ENCODE results near the gene CGAS.

Gene CGAS

DNA sequence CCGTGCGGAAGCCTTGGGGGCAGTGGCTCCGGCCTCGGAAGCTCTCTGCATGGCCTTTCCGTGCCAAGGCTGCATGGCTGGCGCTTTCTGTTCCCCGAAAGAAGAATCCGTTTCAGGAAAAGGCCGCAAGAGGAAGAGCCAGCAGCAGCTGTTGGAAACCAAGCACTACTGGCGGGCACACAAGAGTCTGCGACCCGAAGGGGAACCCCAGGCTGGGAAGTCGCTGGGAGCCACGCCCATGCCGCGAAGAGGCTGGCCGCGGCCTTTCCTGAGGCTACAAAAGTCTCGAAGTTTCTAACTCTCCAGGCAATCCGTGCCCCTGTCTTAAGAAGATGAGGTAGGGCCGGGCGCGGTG is at the start of gene CGAS:
Gene CGAS, minus strand, starts transcription at position 191 of the 355 bp plus-strand sequence. Its CDS starts 116 bp downstream, at position 75.
- peak within 1 kb of the TSS; percentile 44 for H3K4me3 ChIP-seq (ENCODE audit: low read depth, low read length)
- no peaks in the 10 kb centered on the region for H3K4me1 ChIP-seq (ENCODE audit: control insufficient read depth, insufficient read depth, low read length)
- peak within 1 kb of the TSS; percentile 33 for H3K9ac ChIP-seq (ENCODE audit: low read length)
- H3K27ac ChIP-seq (ENCODE audit: low read depth, low read length), result no peak within 1 kb of the TSS
- H3K36me3 ChIP-seq (ENCODE audit: control insufficient read depth, insufficient read depth, low read length), result no peaks in the 10 kb centered on the region
- H3K27me3 ChIP-seq (ENCODE audit: control insufficient read depth, insufficient read depth, low read length), result peaks cover 15% of the 10 kb centered on the region; the same call in 1 of the 2 replicates
- no peaks in the 10 kb centered on the region for H3K9me3 ChIP-seq (ENCODE audit: control insufficient read depth, insufficient read depth, low read depth, low read length)

DNA sequence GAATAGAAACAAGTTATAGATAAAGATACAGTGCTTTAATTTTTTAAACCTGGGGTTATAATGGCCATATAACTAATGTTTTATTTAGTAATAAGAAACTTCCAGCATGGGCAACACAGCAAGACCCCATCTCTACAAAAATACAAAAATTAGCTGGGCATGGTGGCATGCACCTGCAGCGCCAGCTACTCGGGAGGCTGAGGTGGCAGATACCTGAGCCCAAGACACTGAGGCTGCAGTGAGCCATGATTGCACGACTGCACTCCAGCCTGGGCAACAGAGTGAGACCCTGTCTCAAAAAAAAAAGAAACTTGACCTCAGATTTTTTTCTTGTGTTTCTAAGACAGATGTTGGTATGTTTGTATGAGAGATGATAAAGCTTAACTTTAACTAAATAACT is 45.8 kb upstream of the CGAS start:
- no peak overlapping the region for H3K9ac ChIP-seq (ENCODE audit: low read length)
- H3K4me3 ChIP-seq (ENCODE audit: low read depth, low read length), result no peak overlapping the region
- H3K4me1 ChIP-seq (ENCODE audit: control insufficient read depth, insufficient read depth, low read length), result no peaks in the 10 kb centered on the region
- H3K36me3 ChIP-seq (ENCODE audit: control insufficient read depth, insufficient read depth, low read length), result peaks cover 64% of the 10 kb centered on the region
- H3K27me3 ChIP-seq (ENCODE audit: control insufficient read depth, insufficient read depth, low read length), result no peaks in the 10 kb centered on the region
- H3K9me3 ChIP-seq (ENCODE audit: control insufficient read depth, insufficient read depth, low read depth, low read length), result no peaks in the 10 kb centered on the region
- H3K27ac ChIP-seq (ENCODE audit: low read depth, low read length), result no peak overlapping the region

DNA sequence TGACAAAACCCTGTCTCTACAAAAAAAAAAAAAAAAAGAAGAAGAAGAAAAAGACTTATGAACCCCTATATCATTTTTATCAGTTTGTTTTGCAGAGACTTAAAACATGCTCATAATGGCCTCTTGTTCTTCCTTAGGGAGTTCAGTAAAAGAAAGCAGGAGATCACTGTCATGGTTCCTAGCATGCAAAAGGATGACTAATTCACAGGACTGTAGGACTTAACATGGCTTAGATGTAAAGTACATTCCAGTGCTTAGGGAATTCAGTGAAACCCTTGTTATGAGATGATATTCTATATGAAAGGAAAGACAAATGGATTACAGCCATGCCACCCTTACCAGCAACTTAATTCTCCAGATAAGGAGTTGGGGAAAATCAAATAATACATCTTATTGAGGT is 39.3 kb upstream of the CGAS start:
- no peak overlapping the region for H3K4me3 ChIP-seq (ENCODE audit: low read depth, low read length)
- no peaks in the 10 kb centered on the region for H3K27me3 ChIP-seq (ENCODE audit: control insufficient read depth, insufficient read depth, low read length)
- H3K36me3 ChIP-seq (ENCODE audit: control insufficient read depth, insufficient read depth, low read length), result peaks cover 63% of the 10 kb centered on the region
- H3K4me1 ChIP-seq (ENCODE audit: control insufficient read depth, insufficient read depth, low read length), result no peaks in the 10 kb centered on the region
- H3K27ac ChIP-seq (ENCODE audit: low read depth, low read length), result no peak overlapping the region
- H3K9me3 ChIP-seq (ENCODE audit: control insufficient read depth, insufficient read depth, low read depth, low read length), result no peaks in the 10 kb centered on the region
- H3K9ac ChIP-seq (ENCODE audit: low read length), result no peak overlapping the region

DNA sequence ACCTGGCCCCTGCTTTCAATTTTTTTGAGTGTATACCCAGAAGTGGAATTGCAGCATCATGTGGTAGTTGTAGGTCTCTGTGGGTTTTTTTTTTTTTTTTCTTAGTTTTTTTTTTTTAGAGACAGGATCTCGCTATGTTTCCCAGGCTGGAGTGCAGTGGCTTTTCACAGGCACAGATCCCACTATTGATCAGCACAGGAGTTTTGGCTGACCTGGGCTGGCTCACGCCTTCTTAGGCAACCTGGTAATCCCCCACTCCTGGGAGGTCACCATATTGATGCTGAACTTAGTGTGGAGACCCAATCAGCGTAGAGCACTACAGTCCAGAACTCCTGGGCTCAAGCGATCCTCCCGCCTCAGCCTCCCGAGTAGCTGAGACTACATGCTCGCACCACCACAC is 35.4 kb upstream of the CGAS start:
- no peak overlapping the region for H3K27ac ChIP-seq (ENCODE audit: low read depth, low read length)
- no peaks in the 10 kb centered on the region for H3K9me3 ChIP-seq (ENCODE audit: control insufficient read depth, insufficient read depth, low read depth, low read length)
- no peak overlapping the region for H3K4me3 ChIP-seq (ENCODE audit: low read depth, low read length)
- no peak overlapping the region for H3K9ac ChIP-seq (ENCODE audit: low read length)
- peaks cover 70% of the 10 kb centered on the region for H3K36me3 ChIP-seq (ENCODE audit: control insufficient read depth, insufficient read depth, low read length)
- no peaks in the 10 kb centered on the region for H3K27me3 ChIP-seq (ENCODE audit: control insufficient read depth, insufficient read depth, low read length)
- no peaks in the 10 kb centered on the region for H3K4me1 ChIP-seq (ENCODE audit: control insufficient read depth, insufficient read depth, low read length)

DNA sequence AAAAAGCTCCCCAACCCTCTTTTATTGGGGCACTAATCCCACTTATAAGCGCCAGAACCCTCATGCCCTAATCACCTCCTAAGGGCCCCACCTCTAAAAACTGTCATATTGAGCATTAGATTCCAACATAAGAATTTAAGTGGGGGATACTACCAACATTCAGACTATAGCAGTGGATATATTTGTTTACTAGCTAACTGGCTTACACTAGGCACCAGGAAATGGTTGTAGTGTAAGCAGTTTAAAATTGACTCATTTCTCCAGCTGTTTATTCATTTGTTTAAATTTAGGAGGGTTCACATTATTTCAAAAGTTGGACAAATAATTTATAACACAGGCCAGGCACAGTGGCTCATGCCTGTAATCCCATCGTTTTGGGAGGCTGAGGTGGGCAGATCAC is 32.3 kb upstream of the CGAS start:
- Histone ChIP-seq H3K4me3 (ENCODE audit: low read depth, low read length) (no peak overlapping the region), H3K9ac (ENCODE audit: low read length) (no peak overlapping the region), H3K36me3 (ENCODE audit: control insufficient read depth, insufficient read depth, low read length) (peaks cover 83% of the 10 kb centered on the region), H3K4me1 (ENCODE audit: control insufficient read depth, insufficient read depth, low read length) (no peaks in the 10 kb centered on the region), H3K27ac (ENCODE audit: low read depth, low read length) (no peak overlapping the region), H3K27me3 (ENCODE audit: control insufficient read depth, insufficient read depth, low read length) (no peaks in the 10 kb centered on the region), H3K9me3 (ENCODE audit: control insufficient read depth, insufficient read depth, low read depth, low read length) (no peaks in the 10 kb centered on the region)

DNA sequence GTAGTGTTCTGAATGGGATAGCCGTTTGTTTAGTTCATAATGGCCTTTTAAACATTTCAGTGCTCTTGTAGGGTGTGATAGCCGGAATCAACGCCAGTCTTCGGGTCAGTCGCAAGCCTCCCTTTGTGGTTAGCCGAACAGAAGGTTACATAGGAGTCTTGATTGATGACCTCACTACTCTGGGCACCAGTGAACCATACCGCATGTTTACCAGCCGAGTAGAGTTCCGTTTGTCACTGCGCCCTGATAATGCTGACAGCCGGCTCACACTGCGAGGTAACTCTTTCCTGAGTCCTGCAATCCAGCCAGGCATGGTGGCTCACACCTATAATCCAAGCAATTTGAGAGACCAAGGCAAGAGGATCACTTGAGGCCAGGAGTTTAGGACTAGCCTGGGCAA is 29.9 kb upstream of the CGAS start:
- no peaks in the 10 kb centered on the region for H3K4me1 ChIP-seq (ENCODE audit: control insufficient read depth, insufficient read depth, low read length)
- H3K27me3 ChIP-seq (ENCODE audit: control insufficient read depth, insufficient read depth, low read length), result no peaks in the 10 kb centered on the region
- H3K9me3 ChIP-seq (ENCODE audit: control insufficient read depth, insufficient read depth, low read depth, low read length), result no peaks in the 10 kb centered on the region
- H3K27ac ChIP-seq (ENCODE audit: low read depth, low read length), result no peak overlapping the region
- no peak overlapping the region for H3K4me3 ChIP-seq (ENCODE audit: low read depth, low read length)
- H3K36me3 ChIP-seq (ENCODE audit: control insufficient read depth, insufficient read depth, low read length), result peaks cover 73% of the 10 kb centered on the region
- H3K9ac ChIP-seq (ENCODE audit: low read length), result no peak overlapping the region

DNA sequence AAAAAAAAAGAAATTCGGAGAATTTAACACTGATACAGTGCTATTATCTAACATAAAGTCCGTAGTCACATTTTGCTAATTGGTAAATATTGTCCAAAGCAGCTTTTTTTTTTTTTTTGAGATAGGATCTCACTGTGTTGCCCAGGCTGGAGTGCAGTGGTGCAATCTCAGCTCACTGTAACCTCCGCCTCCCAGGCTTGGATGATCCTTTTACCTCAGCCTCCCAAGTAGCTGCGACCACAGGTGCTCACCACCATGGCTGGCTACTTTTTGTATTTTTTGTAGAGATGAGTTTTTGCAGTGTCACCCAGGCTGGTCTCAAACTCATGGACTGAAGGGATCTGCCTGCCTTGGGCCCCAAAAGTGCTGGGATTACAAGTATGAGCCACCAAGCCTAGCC is 25.3 kb upstream of the CGAS start:
- no peak overlapping the region for H3K9ac ChIP-seq (ENCODE audit: low read length)
- H3K27ac ChIP-seq (ENCODE audit: low read depth, low read length), result no peak overlapping the region
- H3K4me1 ChIP-seq (ENCODE audit: control insufficient read depth, insufficient read depth, low read length), result no peaks in the 10 kb centered on the region
- peaks cover 79% of the 10 kb centered on the region for H3K36me3 ChIP-seq (ENCODE audit: control insufficient read depth, insufficient read depth, low read length)
- no peaks in the 10 kb centered on the region for H3K9me3 ChIP-seq (ENCODE audit: control insufficient read depth, insufficient read depth, low read depth, low read length)
- no peaks in the 10 kb centered on the region for H3K27me3 ChIP-seq (ENCODE audit: control insufficient read depth, insufficient read depth, low read length)
- no peak overlapping the region for H3K4me3 ChIP-seq (ENCODE audit: low read depth, low read length)

DNA sequence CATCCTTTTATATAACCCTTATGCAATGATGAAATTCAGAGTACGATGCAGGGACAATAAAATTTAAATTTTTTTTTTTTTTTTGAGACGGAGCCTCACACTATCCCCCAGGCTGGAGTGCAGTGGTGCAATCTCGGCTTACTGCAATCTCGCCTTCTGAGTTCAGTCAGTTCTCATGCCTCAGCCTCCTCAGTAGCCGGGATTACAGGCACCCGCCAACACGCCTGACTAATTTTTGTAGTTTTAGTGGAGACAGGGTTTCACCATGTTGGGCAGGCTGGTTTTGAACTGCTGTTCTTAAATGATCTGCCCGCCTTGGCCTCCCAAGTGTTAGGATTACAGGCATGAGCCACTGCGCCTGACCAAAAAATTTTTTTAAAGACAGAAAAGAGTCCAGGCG is 24.6 kb upstream of the CGAS start:
- Histone ChIP-seq H3K27ac (ENCODE audit: low read depth, low read length) (no peak overlapping the region), H3K9me3 (ENCODE audit: control insufficient read depth, insufficient read depth, low read depth, low read length) (no peaks in the 10 kb centered on the region), H3K4me3 (ENCODE audit: low read depth, low read length) (no peak overlapping the region), H3K9ac (ENCODE audit: low read length) (no peak overlapping the region), H3K4me1 (ENCODE audit: control insufficient read depth, insufficient read depth, low read length) (no peaks in the 10 kb centered on the region), H3K27me3 (ENCODE audit: control insufficient read depth, insufficient read depth, low read length) (no peaks in the 10 kb centered on the region), H3K36me3 (ENCODE audit: control insufficient read depth, insufficient read depth, low read length) (peaks cover 79% of the 10 kb centered on the region)

DNA sequence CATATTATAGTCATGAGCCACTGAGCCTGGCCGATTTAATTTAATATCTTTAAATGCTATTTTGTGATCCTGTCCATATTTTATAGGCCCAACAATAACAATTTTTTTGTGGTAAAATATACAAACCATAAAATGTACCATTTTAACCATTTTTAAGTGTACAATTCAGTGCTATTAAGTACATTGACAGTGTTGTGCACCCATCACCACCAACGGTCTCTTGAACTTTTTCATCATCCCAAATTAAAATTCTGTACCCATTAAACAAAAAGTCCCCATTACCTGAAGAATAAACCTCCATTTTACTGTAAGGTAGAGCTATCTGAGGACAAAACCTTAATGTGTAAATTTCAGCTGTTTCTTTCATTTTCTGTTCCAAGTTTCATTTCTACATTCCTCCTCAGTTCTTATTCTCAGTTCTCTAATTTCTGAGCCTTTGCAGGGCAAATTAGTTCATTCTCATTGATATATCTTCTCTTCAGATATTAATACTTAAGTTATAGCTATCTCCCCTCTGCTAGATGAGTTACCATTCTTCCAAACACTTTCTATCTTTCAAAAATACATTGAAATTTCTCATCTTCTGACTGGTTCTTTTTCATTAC is 19.7 kb upstream of the CGAS start:
- H3K9me3 ChIP-seq (ENCODE audit: control insufficient read depth, insufficient read depth, low read depth, low read length), result no peaks in the 10 kb centered on the region
- H3K36me3 ChIP-seq (ENCODE audit: control insufficient read depth, insufficient read depth, low read length), result peaks cover 80% of the 10 kb centered on the region
- no peaks in the 10 kb centered on the region for H3K27me3 ChIP-seq (ENCODE audit: control insufficient read depth, insufficient read depth, low read length)
- no peak overlapping the region for H3K27ac ChIP-seq (ENCODE audit: low read depth, low read length)
- H3K4me3 ChIP-seq (ENCODE audit: low read depth, low read length), result no peak overlapping the region
- H3K9ac ChIP-seq (ENCODE audit: low read length), result no peak overlapping the region
- no peaks in the 10 kb centered on the region for H3K4me1 ChIP-seq (ENCODE audit: control insufficient read depth, insufficient read depth, low read length)

DNA sequence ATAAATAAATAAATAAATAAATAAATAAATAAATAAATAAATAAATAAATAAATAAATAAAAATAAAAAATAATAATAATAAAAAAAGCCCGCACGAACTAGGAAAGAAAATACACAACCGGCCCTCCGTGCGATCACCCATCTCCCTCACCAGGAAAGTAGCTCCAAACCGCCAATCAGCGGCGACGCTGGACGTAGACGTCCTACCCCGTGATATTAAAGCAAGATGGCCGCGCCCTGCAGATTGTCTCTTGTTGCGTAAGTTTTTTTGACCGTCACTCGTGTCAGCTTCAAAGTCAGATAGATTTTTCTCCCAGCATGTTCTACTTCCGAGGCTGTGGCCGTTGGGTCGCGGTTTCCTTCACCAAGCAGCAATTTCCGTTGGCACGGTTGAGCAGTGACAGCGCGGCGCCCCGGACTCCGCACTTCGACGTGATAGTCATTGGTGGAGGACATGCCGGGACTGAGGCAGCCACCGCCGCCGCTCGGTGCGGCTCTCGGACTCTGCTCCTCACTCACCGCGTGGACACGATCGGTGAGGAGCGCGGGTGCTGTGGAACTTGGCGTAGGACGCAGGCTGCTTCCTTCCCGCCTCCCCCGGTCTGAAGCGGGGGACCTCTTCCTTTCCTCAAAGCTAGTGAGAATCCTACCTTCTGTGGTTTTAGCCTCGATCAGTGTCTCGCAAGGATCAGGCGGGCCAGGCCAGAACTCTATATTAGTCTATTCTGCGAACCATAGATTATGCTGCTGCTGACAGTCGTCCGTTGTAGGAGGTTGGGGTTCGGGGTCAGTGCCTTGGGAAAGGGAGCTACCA is 9.6 kb upstream of the CGAS start, which contains the start of gene MTO1:
Gene MTO1, plus strand, starts transcription at position 201 of the 814 bp plus-strand sequence. Its CDS starts 118 bp downstream, at position 319.
- H3K4me3 ChIP-seq (ENCODE audit: low read depth, low read length), result peak within 1 kb of the TSS; percentile 99
- H3K4me1 ChIP-seq (ENCODE audit: control insufficient read depth, insufficient read depth, low read length), result no peaks in the 10 kb centered on the region
- H3K9ac ChIP-seq (ENCODE audit: low read length), result peak within 1 kb of the TSS; percentile 98
- no peaks in the 10 kb centered on the region for H3K9me3 ChIP-seq (ENCODE audit: control insufficient read depth, insufficient read depth, low read depth, low read length)
- H3K36me3 ChIP-seq (ENCODE audit: control insufficient read depth, insufficient read depth, low read length), result peaks cover 12% of the 10 kb centered on the region
- peak within 1 kb of the TSS; percentile 83 for H3K27ac ChIP-seq (ENCODE audit: low read depth, low read length)
- no peaks in the 10 kb centered on the region for H3K27me3 ChIP-seq (ENCODE audit: control insufficient read depth, insufficient read depth, low read length)

DNA sequence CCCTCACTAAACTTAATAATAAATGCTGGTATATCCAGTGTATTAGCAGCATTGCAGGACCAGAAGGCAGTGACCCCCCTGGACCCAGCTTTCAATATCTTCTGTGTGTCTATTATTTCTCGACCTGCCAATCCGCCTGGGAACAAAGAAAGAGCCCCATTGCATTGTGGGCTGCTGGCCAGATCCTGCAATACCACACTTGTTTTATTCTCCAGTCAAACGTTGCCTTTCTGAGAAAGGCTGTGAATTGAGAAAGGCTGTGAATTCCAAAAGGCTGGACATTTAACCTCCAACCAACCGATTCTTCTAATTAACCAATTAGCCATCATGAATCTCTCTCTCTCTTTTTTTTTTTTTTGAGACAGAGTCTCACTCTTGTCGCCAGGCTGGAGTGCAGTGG is 8.0 kb upstream of the CGAS start:
- Histone ChIP-seq H3K9me3 (ENCODE audit: control insufficient read depth, insufficient read depth, low read depth, low read length) (no peaks in the 10 kb centered on the region), H3K4me3 (ENCODE audit: low read depth, low read length) (no peak overlapping the region), H3K36me3 (ENCODE audit: control insufficient read depth, insufficient read depth, low read length) (peaks cover 4% of the 10 kb centered on the region), H3K9ac (ENCODE audit: low read length) (no peak overlapping the region), H3K4me1 (ENCODE audit: control insufficient read depth, insufficient read depth, low read length) (no peaks in the 10 kb centered on the region), H3K27ac (ENCODE audit: low read depth, low read length) (no peak overlapping the region), H3K27me3 (ENCODE audit: control insufficient read depth, insufficient read depth, low read length) (no peaks in the 10 kb centered on the region)
